GM23248 (cell line): ENCODE data around the gene MPRIP. TPM values are rescaled to one million over a fixed set of nuclear protein-coding genes. Genes with fewer than 3 reads are reported as not detected.
A peak's percentile ranks its signal among the peaks of the same experiment; 100 is the strongest.

Experiments used
- DNase-seq: peaks from one replicate; pipeline ENCODE4 v3.0.0-alpha.2; 2015
- H2AFZ ChIP-seq: fragments of 200-600 bp; sonication (generic); 2 replicates; pipeline ENCODE4 v1.6.1; 2016; ENCODE audit warnings: antibody characterized with exemption
- H3F3A ChIP-seq: fragments of 200-600 bp; sonication (generic); 2 replicates; pipeline ENCODE4 v1.6.1; 2016; ENCODE audit warnings: mild to moderate bottlenecking, antibody characterized with exemption, mixed run types; ENCODE audit not compliant: insufficient read depth
- H3K27ac ChIP-seq: fragments of 200-600 bp; sonication (generic); 2 replicates; pipeline ENCODE4 v1.5.1; 2016; ENCODE audit warnings: mild to moderate bottlenecking
- H3K27me3 ChIP-seq: fragments of 200-600 bp; sonication (generic); replicated peaks from 2 replicates; pipeline ENCODE4 v1.6.1; 2016; ENCODE audit warnings: mild to moderate bottlenecking; ENCODE audit not compliant: insufficient read depth
- H3K36me3 ChIP-seq: fragments of 200-600 bp; sonication (generic); 2 replicates; pipeline ENCODE4 v1.6.1; 2016; ENCODE audit warnings: low read depth, mild to moderate bottlenecking
- H3K4me1 ChIP-seq: fragments of 200-600 bp; sonication (generic); 2 replicates; pipeline ENCODE4 v1.6.1; 2016; ENCODE audit warnings: mild to moderate bottlenecking; ENCODE audit not compliant: insufficient read depth
- H3K4me2 ChIP-seq: fragments of 200-600 bp; sonication (generic); one replicate; pipeline ENCODE4 v1.6.1; 2016; ENCODE audit warnings: mild to moderate bottlenecking; ENCODE audit not compliant: unreplicated experiment
- H3K4me3 ChIP-seq: fragments of 200-600 bp; sonication (generic); 2 replicates; pipeline ENCODE4 v1.5.1; 2016; ENCODE audit warnings: mild to moderate bottlenecking
- H3K79me2 ChIP-seq: fragments of 200-600 bp; sonication (generic); 2 replicates; pipeline ENCODE4 v1.6.1; 2016; ENCODE audit warnings: mild to moderate bottlenecking; ENCODE audit not compliant: insufficient read depth
- H3K9ac ChIP-seq: fragments of 200-600 bp; sonication (generic); 2 replicates; pipeline ENCODE4 v1.6.1; 2016; ENCODE audit warnings: mild to moderate bottlenecking
- H3K9me2 ChIP-seq: fragments of 200-600 bp; sonication (generic); 2 replicates; pipeline ENCODE4 v1.6.1; 2016; ENCODE audit warnings: mixed run types, mild to moderate bottlenecking, moderate library complexity; ENCODE audit not compliant: insufficient read depth
- H3K9me3 ChIP-seq: fragments of 200-600 bp; sonication (generic); one replicate; pipeline ENCODE4 v1.6.1; 2017; ENCODE audit warnings: low read depth
- H4K20me1 ChIP-seq: fragments of 200-600 bp; sonication (generic); 2 replicates; pipeline ENCODE4 v1.6.0; 2016; ENCODE audit not compliant: insufficient read depth
- EZH2 ChIP-seq: fragments of 200-600 bp; sonication (generic); IDR thresholded peaks from 2 replicates; pipeline ENCODE4 v1.6.1; 2018; ENCODE audit warnings: antibody characterized with exemption, mild to moderate bottlenecking; ENCODE audit not compliant: insufficient read depth, poor library complexity, severe bottlenecking
- EZH2phosphoT487 ChIP-seq: fragments of 200-600 bp; sonication (generic); IDR thresholded peaks from 2 replicates; pipeline ENCODE4 v1.6.1; 2018; ENCODE audit warnings: antibody characterized with exemption, moderate library complexity, mild to moderate bottlenecking, low read depth; ENCODE audit not compliant: insufficient read depth
- WGBS, 2 experiments: methylation state at CpG; one replicate each; pipeline ENCODE4 v1.1.6; 2015 to 2017; ENCODE audit warnings: low lambda C conversion rate in 2 of 2, low coverage in 1 of 2; ENCODE audit errors: missing lambda C conversion rate in 2 of 2; 5-methylcytosine and 5-hydroxymethylcytosine counted together
- in situ Hi-C: fragments of 300-500 bp; cut with MboI; formaldehyde crosslinking; loops from 2 replicates; pipeline ENCODE4 v1.15.0; 2020
- polyA plus RNA-seq: library from polyadenylated mRNA; unstranded; fragments of >200 nt; fragmentation: Nextera tagmentation; extraction: Ambion mirVana; gene quantifications from 2 replicates; pipeline ENCODE4 v1.2.1, GENCODE V29; 2016
- total RNA-seq: library from RNA; depleted of rRNA; stranded (reverse); fragments of >200 nt; shearing (Covaris generic); gene quantifications from 2 replicates; pipeline ENCODE4 v1.2.3, GENCODE V29; 2014

MPRIP gene
- total and polyA plus RNA-seq, 2 experiments from 2014 or later = 73.5 to 292 TPM

DNA sequence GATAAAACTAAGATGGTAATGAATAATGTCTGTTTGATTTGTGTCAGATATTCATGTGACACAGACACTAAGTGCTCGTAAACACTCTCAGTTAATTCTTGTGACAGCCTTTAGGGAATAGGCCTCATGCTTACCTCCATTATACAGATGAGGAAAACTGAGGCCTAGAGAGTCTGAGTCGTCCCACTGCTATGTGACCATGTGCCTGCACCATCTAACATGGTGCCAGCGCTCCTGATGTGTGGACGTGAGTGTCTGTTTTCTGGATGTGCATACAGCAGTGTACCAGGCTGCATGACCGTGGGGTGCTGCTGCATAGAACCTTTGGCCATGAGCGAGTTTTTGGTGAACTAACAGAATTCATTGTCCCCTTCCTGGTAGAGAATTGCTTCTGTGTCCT is 61.8 kb downstream of the MPRIP start:
- Histone ChIP-seq H3K27ac (no peak overlapping the region), H3K9ac (no peak overlapping the region), H3F3A (no peaks in the 10 kb centered on the region; the same call in 1 of the 2 replicates), H3K4me1 (peaks cover 27% of the 10 kb centered on the region), H2AFZ (no peak overlapping the region), H3K9me2 (no peaks in the 10 kb centered on the region), H3K36me3 (peaks cover 3% of the 10 kb centered on the region; the same call in 1 of the 2 replicates), H3K9me3 (no peaks in the 10 kb centered on the region), H3K4me3 (no peak overlapping the region), H3K4me2 (no peak overlapping the region), H3K27me3 (no peaks in the 10 kb centered on the region), H4K20me1 (peaks cover 15% of the 10 kb centered on the region), H3K79me2 (peaks cover 100% of the 10 kb centered on the region)
- 89 to 90% methylated on average over 6 of the region's 6 CpGs for WGBS, 2 experiments
- no peak for DNase-seq
- TF ChIP-seq EZH2 (no peak), EZH2phosphoT487 (no peak)
- in situ Hi-C loops = no loop called here

DNA sequence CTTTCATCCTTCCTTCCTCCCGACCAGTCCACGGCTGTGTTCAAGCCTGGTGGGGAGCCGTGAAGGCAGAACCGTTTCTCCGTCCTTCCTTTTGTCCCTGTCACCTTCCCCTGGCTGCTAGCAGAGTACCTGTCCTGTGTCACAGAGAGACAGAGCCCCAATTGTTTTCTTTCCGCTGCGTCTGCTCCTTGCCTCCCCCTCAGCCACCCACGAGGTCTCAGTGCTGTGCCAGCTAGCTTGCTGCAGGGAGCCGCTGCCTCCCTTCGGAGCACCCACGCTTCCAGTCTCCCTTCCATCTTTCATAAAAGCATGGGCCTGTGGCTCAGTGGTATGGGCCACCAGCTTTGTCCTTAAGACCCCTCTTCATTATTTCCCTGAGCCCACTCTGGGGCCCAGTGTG is 62.2 kb downstream of the MPRIP start:
- peaks cover 5% of the 10 kb centered on the region; the same call in 1 of the 2 replicates for H3K36me3 ChIP-seq
- H3K4me2 ChIP-seq = no peak overlapping the region
- no peak for TF ChIP-seq EZH2
- TF ChIP-seq EZH2phosphoT487 = no peak
- no peaks in the 10 kb centered on the region; the same call in 1 of the 2 replicates for H3F3A ChIP-seq
- H3K79me2 ChIP-seq = peaks cover 100% of the 10 kb centered on the region
- H3K9me3 ChIP-seq = no peaks in the 10 kb centered on the region
- no peak overlapping the region for H2AFZ ChIP-seq
- WGBS, 2 experiments = 88 to 90% methylated on average over 10 to 11 of the region's 11 CpGs
- H3K9ac ChIP-seq = no peak overlapping the region
- peaks cover 18% of the 10 kb centered on the region for H4K20me1 ChIP-seq
- in situ Hi-C loops = no loop called here
- no peaks in the 10 kb centered on the region for H3K9me2 ChIP-seq
- H3K4me3 ChIP-seq = no peak overlapping the region
- no peak for DNase-seq
- H3K27me3 ChIP-seq = no peaks in the 10 kb centered on the region
- no peak overlapping the region for H3K27ac ChIP-seq
- peaks cover 29% of the 10 kb centered on the region for H3K4me1 ChIP-seq

DNA sequence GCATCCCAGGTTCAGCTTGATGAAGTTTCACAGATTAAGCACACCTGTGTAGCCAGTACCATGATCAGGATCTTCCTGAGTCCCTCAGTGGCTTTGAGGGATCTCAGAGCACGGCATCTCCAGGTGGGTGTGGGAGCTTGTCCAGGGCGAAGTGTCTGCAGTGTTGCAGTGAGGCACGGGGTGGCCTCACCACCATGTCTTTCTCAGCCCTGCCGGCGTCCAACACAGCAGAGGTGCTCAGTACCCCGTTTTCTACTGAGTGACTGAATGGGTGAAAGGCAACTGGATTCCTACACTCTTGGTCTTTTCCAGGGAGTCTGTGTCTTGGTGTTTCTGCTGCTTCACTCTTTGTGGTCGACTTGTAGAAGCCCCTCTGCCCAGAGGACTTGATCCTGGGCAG is 63.7 kb downstream of the MPRIP start:
- in situ Hi-C loops = no loop called here
- Histone ChIP-seq H3K4me2 (no peak overlapping the region), H3K4me3 (no peak overlapping the region), H3K27ac (no peak overlapping the region), H4K20me1 (peaks cover 22% of the 10 kb centered on the region), H3K9me2 (no peaks in the 10 kb centered on the region), H2AFZ (no peak overlapping the region), H3K9ac (no peak overlapping the region), H3K36me3 (peaks cover 7% of the 10 kb centered on the region; the same call in 1 of the 2 replicates), H3K4me1 (peaks cover 36% of the 10 kb centered on the region), H3K27me3 (no peaks in the 10 kb centered on the region), H3F3A (no peaks in the 10 kb centered on the region; the same call in 1 of the 2 replicates), H3K9me3 (no peaks in the 10 kb centered on the region), H3K79me2 (peaks cover 100% of the 10 kb centered on the region)
- no peak for DNase-seq
- TF ChIP-seq EZH2 (no peak), EZH2phosphoT487 (no peak)
- 96 to 99% methylated on average over 7 of the region's 7 CpGs for WGBS, 2 experiments

DNA sequence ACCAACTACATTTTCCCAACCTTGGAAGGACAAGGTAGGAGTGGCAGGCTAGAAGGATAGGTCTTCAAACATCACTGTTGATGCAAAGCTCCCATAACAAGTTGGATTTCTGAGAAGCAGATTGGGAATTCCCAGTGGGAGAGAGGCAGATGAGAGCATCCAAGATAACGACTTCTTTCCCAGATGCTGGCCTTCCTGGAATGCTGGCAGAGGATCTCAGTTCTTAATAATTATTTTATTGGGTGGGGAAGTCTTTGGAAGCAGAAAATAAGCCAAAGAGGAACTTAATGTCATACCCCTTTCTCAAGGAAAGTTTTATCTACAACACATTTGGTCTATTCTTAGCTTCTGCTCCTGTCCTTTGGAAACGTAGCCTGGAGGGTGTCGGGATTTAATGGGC is 64.5 kb downstream of the MPRIP start:
- H3F3A ChIP-seq = no peaks in the 10 kb centered on the region; the same call in 1 of the 2 replicates
- peaks cover 22% of the 10 kb centered on the region for H4K20me1 ChIP-seq
- H3K9ac ChIP-seq = 0 out of 2 replicates have a peak overlapping the region, but pooled peaks have one; percentile 9
- no peaks in the 10 kb centered on the region for H3K9me3 ChIP-seq
- peak overlapping the region; percentile 7 for H3K27ac ChIP-seq
- H3K4me2 ChIP-seq = no peak overlapping the region
- TF ChIP-seq EZH2 (no peak), EZH2phosphoT487 (no peak)
- in situ Hi-C loops = no loop called here
- H3K4me3 ChIP-seq = no peak overlapping the region
- 12 to 21% methylated on average over 3 of the region's 3 CpGs for WGBS, 2 experiments
- no peak overlapping the region for H2AFZ ChIP-seq
- DNase-seq = no peak
- peaks cover 36% of the 10 kb centered on the region for H3K4me1 ChIP-seq
- no peaks in the 10 kb centered on the region for H3K27me3 ChIP-seq
- H3K9me2 ChIP-seq = no peaks in the 10 kb centered on the region
- peaks cover 100% of the 10 kb centered on the region for H3K79me2 ChIP-seq
- peaks cover 7% of the 10 kb centered on the region; the same call in 1 of the 2 replicates for H3K36me3 ChIP-seq
